22Rv1 (cell line): ENCODE results near the gene ELMOD3.

Experiments
- ZFX ChIP-seq: fragments of 450-650 bp; IDR thresholded peaks from 2 replicates; pipeline ENCODE4 v1.6.1; 2017; ENCODE audit warnings: antibody characterized with exemption, borderline replicate concordance
- TF ChIP-seq, protein P1 (sequence below): fragments of 450-650 bp; IDR thresholded peaks from 2 replicates; pipeline ENCODE4 v1.5.1; 2017; ENCODE audit warnings: mild to moderate bottlenecking

DNA sequence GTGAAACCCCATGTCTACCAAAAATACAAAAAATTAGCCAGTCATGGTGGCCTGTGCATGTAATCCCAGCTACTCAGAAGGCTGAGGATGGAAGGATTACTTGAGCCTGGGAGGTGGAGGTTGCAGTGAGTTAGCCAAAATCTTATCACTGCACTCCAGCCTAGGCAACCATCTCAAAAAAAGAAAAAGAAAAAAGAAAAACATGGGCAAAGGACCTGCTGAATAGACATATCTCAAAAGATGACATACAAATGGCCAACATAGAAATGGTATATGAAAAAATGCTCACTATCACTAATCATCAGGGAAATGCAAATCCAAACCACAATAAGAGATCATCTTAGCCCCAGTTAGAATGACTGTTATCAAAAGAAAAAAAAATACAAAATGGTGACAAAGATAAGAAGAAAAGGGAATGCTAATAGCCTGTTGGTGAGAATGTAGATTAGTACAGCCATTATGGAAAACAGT, 25.4 kb upstream of the ELMOD3 start:
- TF ChIP-seq, protein P1, sequence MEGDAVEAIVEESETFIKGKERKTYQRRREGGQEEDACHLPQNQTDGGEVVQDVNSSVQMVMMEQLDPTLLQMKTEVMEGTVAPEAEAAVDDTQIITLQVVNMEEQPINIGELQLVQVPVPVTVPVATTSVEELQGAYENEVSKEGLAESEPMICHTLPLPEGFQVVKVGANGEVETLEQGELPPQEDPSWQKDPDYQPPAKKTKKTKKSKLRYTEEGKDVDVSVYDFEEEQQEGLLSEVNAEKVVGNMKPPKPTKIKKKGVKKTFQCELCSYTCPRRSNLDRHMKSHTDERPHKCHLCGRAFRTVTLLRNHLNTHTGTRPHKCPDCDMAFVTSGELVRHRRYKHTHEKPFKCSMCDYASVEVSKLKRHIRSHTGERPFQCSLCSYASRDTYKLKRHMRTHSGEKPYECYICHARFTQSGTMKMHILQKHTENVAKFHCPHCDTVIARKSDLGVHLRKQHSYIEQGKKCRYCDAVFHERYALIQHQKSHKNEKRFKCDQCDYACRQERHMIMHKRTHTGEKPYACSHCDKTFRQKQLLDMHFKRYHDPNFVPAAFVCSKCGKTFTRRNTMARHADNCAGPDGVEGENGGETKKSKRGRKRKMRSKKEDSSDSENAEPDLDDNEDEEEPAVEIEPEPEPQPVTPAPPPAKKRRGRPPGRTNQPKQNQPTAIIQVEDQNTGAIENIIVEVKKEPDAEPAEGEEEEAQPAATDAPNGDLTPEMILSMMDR = no peak
- TF ChIP-seq ZFX = no peak
